LNCaP clone FGC (cell line): ENCODE data around the gene MUC4.
"Not testable (repeated sequence)": the region's sequence is repeated elsewhere in the genome, so short reads cannot be mapped to it uniquely, and the experiment has no call there.

Experiments
- DNase-seq: peaks from one replicate; pipeline ENCODE4 v3.0.0-alpha.2; 2011; ENCODE audit warnings: low read depth
- H3K4me3 ChIP-seq: 2 replicates; pipeline ENCODE4 v1.5.1; 2011; ENCODE audit warnings: mild to moderate bottlenecking, low read depth, low read length, control low read depth
- TF ChIP-seq, protein P1 (sequence below): IDR thresholded peaks from 2 replicates; pipeline ENCODE4 v1.5.1; 2012; ENCODE audit warnings: mild to moderate bottlenecking; ENCODE audit not compliant: control insufficient read depth, insufficient read depth; ENCODE audit errors: extremely low read depth

MUC4 gene

DNA sequence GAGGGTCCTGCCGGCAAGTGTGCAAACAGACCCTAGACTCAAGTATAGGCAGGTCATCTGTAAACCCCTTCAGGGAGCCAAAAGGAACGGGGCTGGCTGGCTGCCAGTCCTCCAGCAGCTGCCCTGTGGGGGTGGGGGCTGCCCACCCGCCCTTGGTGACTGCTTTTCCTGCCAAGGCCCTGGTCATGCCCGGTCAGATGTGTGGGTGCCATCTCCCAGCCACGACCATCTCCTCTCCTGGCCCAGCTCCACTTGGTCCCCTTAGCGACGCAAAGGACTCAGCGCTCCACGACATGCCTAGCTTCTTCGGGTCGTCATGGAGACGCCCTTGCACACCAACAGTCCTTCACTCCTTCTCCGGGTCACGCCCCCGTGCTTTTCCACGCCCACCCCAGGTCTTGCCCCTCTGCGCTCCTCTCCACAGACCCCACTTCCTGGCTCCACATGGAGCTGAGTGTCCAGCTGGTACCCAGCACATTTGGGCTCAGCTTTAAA lies 2.4 kb downstream of the MUC4 start:
- TF ChIP-seq, protein P1, sequence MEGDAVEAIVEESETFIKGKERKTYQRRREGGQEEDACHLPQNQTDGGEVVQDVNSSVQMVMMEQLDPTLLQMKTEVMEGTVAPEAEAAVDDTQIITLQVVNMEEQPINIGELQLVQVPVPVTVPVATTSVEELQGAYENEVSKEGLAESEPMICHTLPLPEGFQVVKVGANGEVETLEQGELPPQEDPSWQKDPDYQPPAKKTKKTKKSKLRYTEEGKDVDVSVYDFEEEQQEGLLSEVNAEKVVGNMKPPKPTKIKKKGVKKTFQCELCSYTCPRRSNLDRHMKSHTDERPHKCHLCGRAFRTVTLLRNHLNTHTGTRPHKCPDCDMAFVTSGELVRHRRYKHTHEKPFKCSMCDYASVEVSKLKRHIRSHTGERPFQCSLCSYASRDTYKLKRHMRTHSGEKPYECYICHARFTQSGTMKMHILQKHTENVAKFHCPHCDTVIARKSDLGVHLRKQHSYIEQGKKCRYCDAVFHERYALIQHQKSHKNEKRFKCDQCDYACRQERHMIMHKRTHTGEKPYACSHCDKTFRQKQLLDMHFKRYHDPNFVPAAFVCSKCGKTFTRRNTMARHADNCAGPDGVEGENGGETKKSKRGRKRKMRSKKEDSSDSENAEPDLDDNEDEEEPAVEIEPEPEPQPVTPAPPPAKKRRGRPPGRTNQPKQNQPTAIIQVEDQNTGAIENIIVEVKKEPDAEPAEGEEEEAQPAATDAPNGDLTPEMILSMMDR: no peak

DNA sequence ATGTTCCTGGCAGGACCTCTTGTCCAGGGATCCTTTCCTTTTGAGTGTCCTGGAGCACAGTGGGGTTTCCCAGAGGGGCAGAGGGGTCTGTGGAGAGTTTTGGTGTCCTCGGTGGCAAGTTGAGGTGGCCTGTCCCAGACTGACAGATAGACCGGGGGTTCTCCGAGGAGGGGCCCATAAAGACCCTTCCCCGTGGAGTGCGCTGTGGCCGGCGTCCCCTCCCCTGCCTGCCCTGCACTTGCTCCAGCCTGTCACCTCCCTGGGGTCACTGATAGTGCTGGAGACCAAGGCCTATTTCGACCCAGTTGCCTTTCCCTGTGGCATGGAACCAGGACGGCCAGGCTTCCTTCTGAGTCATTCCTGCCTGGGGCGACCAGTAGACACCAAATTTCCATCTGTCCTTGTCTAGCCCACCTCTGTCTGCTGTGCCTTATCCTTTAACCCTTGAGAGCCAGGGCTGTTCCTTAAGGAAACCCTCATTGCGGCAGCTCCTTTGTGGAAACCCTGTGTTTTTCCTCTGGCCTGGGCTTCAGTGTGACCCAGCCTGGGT lies 2.9 kb downstream of the MUC4 start:
- H3K4me3 ChIP-seq: no peak overlapping the region
- TF ChIP-seq, protein P1: no peak

More for the DNA sequence above, 2.4 kb downstream of the MUC4 start:
- DNase-seq: no peak
- no peak overlapping the region for H3K4me3 ChIP-seq

DNA sequence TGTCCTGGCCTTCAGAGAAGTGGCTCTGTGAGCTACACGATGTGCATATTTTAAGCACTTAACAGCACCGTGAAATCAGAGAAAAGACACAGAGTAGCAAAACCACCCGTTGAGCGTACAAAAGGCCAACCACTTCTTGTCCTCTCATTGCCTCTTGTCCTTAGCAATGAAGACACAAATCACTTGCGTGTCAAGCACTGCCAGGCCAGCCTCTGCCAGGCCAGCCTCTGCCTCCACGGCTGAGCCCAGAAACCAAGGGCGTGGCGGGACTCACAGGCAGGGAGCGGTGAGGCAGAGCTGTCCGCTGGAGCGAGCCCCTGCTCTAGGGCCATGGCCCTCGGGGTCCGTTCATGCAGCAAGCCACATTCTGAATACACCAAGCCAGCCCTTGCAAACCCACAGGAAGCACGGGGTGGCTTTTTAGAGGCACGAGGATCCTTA lies 4.0 kb downstream of the MUC4 start:
- no peak for DNase-seq
- TF ChIP-seq, protein P1: no peak
- no peak overlapping the region for H3K4me3 ChIP-seq

More for the DNA sequence above, 2.9 kb downstream of the MUC4 start:
- no peak for DNase-seq

DNA sequence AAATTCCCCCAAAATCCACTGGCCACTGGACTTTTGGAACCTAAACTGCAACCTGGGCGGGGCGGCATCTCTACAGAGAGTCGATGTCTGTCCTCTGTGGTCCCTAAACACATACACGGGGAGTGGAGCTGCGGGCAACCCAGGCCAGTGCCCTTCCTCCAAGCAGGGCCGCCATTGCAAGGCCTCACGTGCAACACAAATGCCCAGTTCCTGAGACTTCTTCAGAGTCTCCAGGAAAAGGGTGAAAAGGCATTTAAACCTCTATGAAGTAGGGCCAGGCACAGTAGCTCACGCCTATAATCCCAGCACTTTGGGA lies 4.9 kb downstream of the MUC4 start:
- TF ChIP-seq, protein P1: no peak
- DNase-seq: no peak

DNA sequence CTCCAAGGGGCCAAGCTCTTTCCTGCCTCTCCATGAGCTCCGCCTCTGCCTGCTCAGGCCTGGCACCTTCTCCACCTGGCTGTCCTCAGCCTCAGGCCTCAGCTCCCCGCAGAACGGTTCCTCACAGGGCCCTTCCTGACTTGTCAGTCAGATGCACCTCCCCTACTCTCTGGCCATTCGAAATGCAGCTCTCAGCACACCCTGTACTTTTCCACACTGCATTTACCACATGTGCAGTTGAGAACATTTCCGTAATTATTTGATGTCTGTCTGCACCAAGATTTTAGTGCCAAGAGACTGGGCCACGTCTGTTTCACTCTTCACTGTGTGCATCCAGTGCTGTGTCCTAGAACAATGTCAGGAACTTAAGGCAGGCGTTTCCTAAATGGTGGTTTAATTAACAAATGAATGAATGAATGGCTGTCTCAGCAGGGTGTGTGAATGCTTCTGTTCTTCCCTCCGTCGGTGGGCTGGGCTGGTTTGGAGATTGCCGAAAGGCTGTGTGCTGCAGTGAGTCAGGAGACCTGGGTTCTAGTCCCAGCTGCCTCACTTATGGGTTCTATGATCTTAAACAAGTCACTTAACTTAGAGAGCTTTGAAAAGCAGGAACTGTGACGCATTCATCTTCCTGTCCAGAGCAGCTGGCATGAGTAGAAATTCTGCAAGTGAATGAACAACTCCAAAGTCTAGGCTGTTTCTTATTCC lies 5.4 kb downstream of the MUC4 start:
- DNase-seq: no peak
- H3K4me3 ChIP-seq: no peak overlapping the region
- TF ChIP-seq, protein P1: no peak

More for the DNA sequence above, 4.9 kb downstream of the MUC4 start:
- no peak overlapping the region for H3K4me3 ChIP-seq

DNA sequence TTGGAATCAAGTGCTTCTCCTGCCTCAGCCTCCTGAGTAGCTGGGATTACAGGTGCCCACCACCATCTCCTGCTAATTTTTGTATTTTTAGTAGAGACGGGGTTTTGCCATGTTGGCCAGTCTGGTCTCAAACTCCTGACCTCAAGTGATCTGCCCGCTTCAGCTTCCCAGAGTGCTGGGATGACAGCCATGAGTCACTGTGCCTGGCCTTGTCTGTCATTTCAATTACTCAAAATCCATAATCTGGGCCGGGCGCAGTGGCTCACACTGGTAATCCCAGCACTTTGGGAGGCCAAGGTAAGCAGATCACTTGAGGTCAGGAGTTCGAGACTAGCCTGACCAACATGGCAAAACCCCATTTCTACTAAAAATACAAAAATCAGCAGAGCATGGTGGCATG lies 6.1 kb downstream of the MUC4 start:
- DNase-seq, H3K4me3 ChIP-seq: not testable (repeated sequence)

DNA sequence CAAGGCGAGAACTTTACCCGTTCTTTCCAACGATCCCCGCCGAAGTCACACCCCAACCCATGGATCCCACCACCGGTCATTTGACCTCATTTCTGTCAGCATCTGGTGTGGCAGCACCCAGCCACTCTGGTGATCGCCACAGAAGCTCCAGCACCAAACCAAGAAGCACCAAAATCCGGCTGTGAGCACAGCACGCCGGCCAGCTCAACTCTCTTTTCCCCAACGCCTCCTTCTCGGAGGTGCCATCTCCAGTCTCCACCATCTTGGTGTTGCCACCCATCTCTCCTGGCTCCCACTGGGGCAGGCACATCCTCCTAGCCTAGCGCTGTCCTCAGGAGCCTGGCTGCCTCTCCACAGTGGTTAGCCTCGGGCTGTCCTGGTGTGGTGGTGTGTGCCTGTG lies 6.5 kb downstream of the MUC4 start:
- DNase-seq: no peak
- H3K4me3 ChIP-seq: no peak overlapping the region
- TF ChIP-seq, protein P1: no peak
